Endodermal cell (in vitro differentiated cells): ENCODE measurements around the gene BOLA2. TPM values are rescaled to one million over a fixed set of nuclear protein-coding genes. Genes with fewer than 3 reads are reported as not detected.
"Not testable (repeated sequence)": the region's sequence is repeated elsewhere in the genome, so short reads cannot be mapped to it uniquely, and the experiment has no call there.

Experiments used
- DNase-seq: peaks from one replicate; pipeline ENCODE4 v3.0.0-alpha.2; 2017
- H3K27ac ChIP-seq: 2 replicates; pipeline ENCODE4 v1.5.1; 2013; ENCODE audit warnings: mild to moderate bottlenecking, low read depth, low read length, moderate library complexity
- H3K27me3 ChIP-seq: 2 replicates; pipeline ENCODE4 v1.6.1; 2013; ENCODE audit warnings: mild to moderate bottlenecking, low read length, moderate library complexity; ENCODE audit not compliant: insufficient read depth, control insufficient read depth, poor library complexity, severe bottlenecking
- H3K36me3 ChIP-seq: 2 replicates; pipeline ENCODE4 v1.7.0; 2013; ENCODE audit warnings: mild to moderate bottlenecking, low read length, moderate library complexity; ENCODE audit not compliant: control insufficient read depth, insufficient read depth
- H3K4me1 ChIP-seq: one replicate; pipeline ENCODE4 v1.7.0; 2013; ENCODE audit warnings: low read length; ENCODE audit not compliant: control insufficient read depth, insufficient read depth
- H3K4me3 ChIP-seq: 2 replicates; pipeline ENCODE4 v1.5.1; 2013; ENCODE audit warnings: mild to moderate bottlenecking, low read length, moderate library complexity
- H3K9ac ChIP-seq: 2 replicates; pipeline ENCODE4 v1.6.1; 2013; ENCODE audit warnings: mild to moderate bottlenecking, low read length, moderate library complexity; ENCODE audit not compliant: poor library complexity, severe bottlenecking; ENCODE audit errors: extremely low read depth
- H3K9me3 ChIP-seq: 2 replicates; pipeline ENCODE4 v1.6.1; 2013; ENCODE audit warnings: mild to moderate bottlenecking, low read length, moderate library complexity; ENCODE audit not compliant: control insufficient read depth
- H3K27ac Mint-ChIP-seq: 2 replicates; pipeline ENCODE4 v1.8.0; 2020; ENCODE audit warnings: mixed read lengths
- H3K27me3 Mint-ChIP-seq: 2 replicates; pipeline ENCODE4 v1.8.0; 2021; ENCODE audit warnings: mild to moderate bottlenecking, mixed read lengths; ENCODE audit not compliant: insufficient read depth
- H3K36me3 Mint-ChIP-seq: 2 replicates; pipeline ENCODE4 v1.8.0; 2020; ENCODE audit warnings: low read depth, mixed read lengths
- H3K4me1 Mint-ChIP-seq: 2 replicates; pipeline ENCODE4 v1.8.0; 2020; ENCODE audit warnings: mixed read lengths
- H3K4me3 Mint-ChIP-seq: 2 replicates; pipeline ENCODE4 v1.8.0; 2020; ENCODE audit warnings: mild to moderate bottlenecking, moderate library complexity, mixed read lengths
- H3K9me3 Mint-ChIP-seq: 2 replicates; pipeline ENCODE4 v1.8.0; 2020; ENCODE audit warnings: mild to moderate bottlenecking, mixed read lengths
- WGBS, 2 experiments: methylation state at CpG; one replicate each; pipeline versions ENCODE4 v1.1.5 to v1.1.7; 2013; ENCODE audit warnings: missing lambda C conversion rate in 2 of 2, mixed read lengths in 1 of 2; ENCODE audit not compliant: insufficient coverage in 1 of 2, insufficient read length in 1 of 2; 5-methylcytosine and 5-hydroxymethylcytosine counted together
- total RNA-seq, 2 donors: library from RNA; stranded (reverse); fragmentation: NEBNext Ultra II Directional in 1 of 2; extraction: Animal tissue kit (Norgen Biotek cat#: 25700) in 1 of 2; gene quantifications; 2 replicates in 1 of 2; 3 replicates in 1 of 2; pipeline ENCODE4 v1.2.1, GENCODE V29; 2021

The BOLA2 gene
- total RNA-seq, 2 donors from 2014 or later: 9.5 to 11.0 TPM

- H3K27ac Mint-ChIP-seq, H3K4me1 Mint-ChIP-seq, H3K27ac ChIP-seq, H3K36me3 Mint-ChIP-seq, H3K27me3 Mint-ChIP-seq, H3K27me3 ChIP-seq, H3K4me3 Mint-ChIP-seq, H3K9me3 ChIP-seq, H3K9ac ChIP-seq, H3K9me3 Mint-ChIP-seq, H3K4me1 ChIP-seq, H3K4me3 ChIP-seq, DNase-seq, H3K36me3 ChIP-seq: not testable (repeated sequence)
- no CpG with 5 or more reads among the region's 57 CpGs for WGBS, 2 experiments
Measured at GRCh38 chr16:29465985-29466824, 12.1 kb upstream of the BOLA2 start.

GRCh38 chr16:29460647-29461030 is 6.5 kb upstream of the BOLA2 start:
- not testable (repeated sequence) for H3K36me3 ChIP-seq, H3K27ac Mint-ChIP-seq, H3K27me3 Mint-ChIP-seq, H3K4me3 ChIP-seq, H3K27me3 ChIP-seq, H3K9me3 ChIP-seq, H3K27ac ChIP-seq, H3K9ac ChIP-seq, H3K4me1 Mint-ChIP-seq, H3K4me3 Mint-ChIP-seq, DNase-seq, H3K9me3 Mint-ChIP-seq, H3K36me3 Mint-ChIP-seq, H3K4me1 ChIP-seq
- WGBS, 2 experiments: no CpG with 5 or more reads among the region's 9 CpGs

DNA sequence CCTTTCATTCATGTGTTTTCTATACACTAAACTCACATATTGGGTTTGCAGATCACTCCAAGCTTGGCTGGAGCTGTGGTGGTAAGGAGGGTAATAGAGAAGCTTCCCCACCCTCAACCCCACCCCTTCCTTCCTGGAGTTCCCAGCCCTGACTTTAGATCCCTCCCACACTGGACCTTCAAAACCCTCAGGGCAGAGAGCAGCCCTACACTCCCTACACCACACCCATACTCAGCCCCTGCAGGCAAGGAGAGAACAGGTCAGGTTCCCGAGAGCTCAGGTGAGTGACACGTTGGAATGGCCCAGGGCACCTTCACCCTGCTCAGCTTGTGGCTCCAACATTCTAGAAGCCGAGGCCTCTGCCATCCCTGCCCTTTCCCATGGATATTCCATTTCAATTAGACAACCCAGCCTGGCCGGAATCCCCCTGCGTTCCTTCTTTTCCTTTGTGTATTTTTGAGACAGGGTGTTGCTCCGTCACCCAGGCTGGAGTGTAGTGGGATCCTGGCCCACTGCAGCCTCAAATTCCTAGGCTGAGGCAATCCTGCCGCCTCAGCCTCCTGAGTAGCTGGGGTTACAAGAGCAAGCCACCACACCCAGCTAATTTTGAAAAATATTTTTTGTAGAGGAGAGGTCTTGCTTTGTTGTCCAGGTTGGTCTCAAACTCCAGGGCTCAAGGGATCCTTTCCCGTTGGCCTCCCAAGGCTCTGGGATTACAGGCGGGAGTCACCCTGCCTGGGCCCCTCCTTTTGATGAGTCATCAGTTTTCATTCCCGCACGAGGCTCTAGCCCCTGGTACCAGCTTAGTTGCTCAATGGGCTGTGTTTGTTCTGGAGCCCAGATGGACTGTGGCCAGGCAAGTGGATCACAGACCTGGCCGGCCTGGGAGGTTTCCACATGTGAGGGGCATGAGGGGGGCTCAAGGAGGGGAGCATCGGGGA is 5.8 kb upstream of the BOLA2 start, which contains the start of gene SULT1A4:
Gene SULT1A4 (plus strand): TSS at position 208 of the 941 bp plus-strand sequence. CDS start 1,473 bp downstream, outside the sequence.
- not testable (repeated sequence) for H3K9me3 Mint-ChIP-seq, H3K4me3 ChIP-seq, H3K4me3 Mint-ChIP-seq, H3K9me3 ChIP-seq, H3K4me1 ChIP-seq, DNase-seq, H3K27me3 Mint-ChIP-seq, H3K36me3 ChIP-seq, H3K36me3 Mint-ChIP-seq, H3K4me1 Mint-ChIP-seq, H3K27me3 ChIP-seq, H3K27ac ChIP-seq, H3K9ac ChIP-seq, H3K27ac Mint-ChIP-seq
- no CpG with 5 or more reads among the region's 13 CpGs for WGBS, 2 experiments

DNA sequence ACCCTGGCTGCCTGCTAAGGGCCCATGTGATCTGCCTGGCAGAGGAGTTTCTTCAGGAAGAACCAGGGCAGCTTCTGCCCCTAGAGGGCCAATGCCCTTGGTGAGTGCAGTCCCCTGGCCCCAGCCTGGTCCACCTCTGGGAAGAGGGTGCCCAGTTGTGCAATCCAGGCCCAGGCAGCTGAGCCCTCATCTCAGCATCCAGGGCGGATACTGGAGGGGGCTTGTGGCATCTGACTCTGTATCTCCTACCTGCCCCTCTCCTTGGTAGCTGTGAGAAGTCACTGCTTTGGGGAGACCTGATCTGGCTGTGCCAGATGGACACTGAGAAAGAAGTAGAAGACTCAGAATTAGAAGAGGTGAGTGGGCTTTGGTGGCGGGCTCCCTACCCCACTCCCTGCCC is 3.5 kb upstream of the BOLA2 start:
- H3K4me1 ChIP-seq, H3K9me3 Mint-ChIP-seq, H3K36me3 Mint-ChIP-seq, H3K27me3 ChIP-seq, H3K4me1 Mint-ChIP-seq, H3K27ac ChIP-seq, H3K36me3 ChIP-seq, H3K9ac ChIP-seq, H3K4me3 Mint-ChIP-seq, DNase-seq, H3K27me3 Mint-ChIP-seq, H3K9me3 ChIP-seq, H3K27ac Mint-ChIP-seq, H3K4me3 ChIP-seq: not testable (repeated sequence)
- WGBS, 2 experiments: 100% methylated on average over 1 of the region's 2 CpGs; no CpG with 5 or more reads in 1 of the 2 experiments

GRCh38 chr16:29454828-29455227 is 677 bp upstream of the BOLA2 start:
- no CpG with 5 or more reads among the region's 29 CpGs for WGBS, 2 experiments
- not testable (repeated sequence) for H3K9ac ChIP-seq, H3K36me3 Mint-ChIP-seq, H3K4me3 Mint-ChIP-seq, H3K27ac Mint-ChIP-seq, H3K9me3 ChIP-seq, H3K4me3 ChIP-seq, H3K4me1 Mint-ChIP-seq, H3K27me3 Mint-ChIP-seq, H3K4me1 ChIP-seq, H3K27ac ChIP-seq, H3K36me3 ChIP-seq, H3K9me3 Mint-ChIP-seq, H3K27me3 ChIP-seq, DNase-seq

DNA sequence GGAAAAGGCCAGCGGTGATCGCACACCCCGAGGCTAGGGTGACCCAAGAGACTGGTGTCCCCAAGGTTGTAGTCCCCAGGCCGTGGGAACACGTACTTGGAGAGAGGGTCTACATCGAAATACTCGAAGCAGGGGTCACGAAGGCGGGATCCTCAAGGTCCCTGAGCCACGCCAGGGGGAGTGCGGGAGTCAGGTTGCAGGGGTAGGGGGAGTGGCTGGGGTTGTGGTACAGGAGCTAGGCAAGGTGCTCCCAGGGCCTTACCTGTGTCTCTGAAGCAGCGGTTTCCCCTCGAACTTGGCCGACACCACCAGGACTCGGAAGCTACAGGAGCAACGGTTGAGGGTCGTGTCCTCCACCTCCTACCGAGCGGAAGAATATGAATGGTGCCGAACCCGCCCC is 397 bp downstream of the BOLA2 start:
- H3K27ac ChIP-seq, H3K4me1 ChIP-seq, H3K9me3 ChIP-seq, H3K4me3 ChIP-seq, H3K4me3 Mint-ChIP-seq, H3K27ac Mint-ChIP-seq, H3K9ac ChIP-seq, H3K4me1 Mint-ChIP-seq, H3K27me3 Mint-ChIP-seq, H3K36me3 ChIP-seq, H3K27me3 ChIP-seq, H3K9me3 Mint-ChIP-seq, DNase-seq, H3K36me3 Mint-ChIP-seq: not testable (repeated sequence)
- WGBS, 2 experiments: no CpG with 5 or more reads among the region's 21 CpGs
